BJ (cell line): ENCODE results near the gene SELE. TPM values are rescaled to one million over a fixed set of nuclear protein-coding genes. Genes with fewer than 3 reads are reported as not detected.

Experiments used
- CTCF ChIA-PET: fragments of 350-600 bp; formaldehyde crosslinking; extraction: SDS; loops from one replicate; lab custom pipeline; 2021; ENCODE audit warnings: antibody characterized with exemption, inconsistent platforms; lab: Yijun Ruan, JAX
- POLR2A ChIA-PET: fragments of 300-600 bp; sonication (Branson Sonifier 250); formaldehyde crosslinking; extraction: SDS; loops from one replicate; lab custom pipeline; 2021; ENCODE audit warnings: antibody characterized with exemption; lab: Charles Lee
- DNase-seq: peaks from one replicate; pipeline ENCODE4 v3.0.0-alpha.2; 2011; ENCODE audit warnings: low read depth
- H3K27me3 ChIP-seq: 2 replicates; pipeline ENCODE4 v1.6.0; 2011; ENCODE audit warnings: low read length; ENCODE audit not compliant: control insufficient read depth, insufficient read depth
- H3K36me3 ChIP-seq: 2 replicates; pipeline ENCODE4 v1.5.1; 2011; ENCODE audit warnings: low read length; ENCODE audit not compliant: control insufficient read depth, insufficient read depth
- H3K4me3 ChIP-seq: 2 replicates; pipeline ENCODE4 v1.5.1; 2011; ENCODE audit warnings: low read depth, mild to moderate bottlenecking, control low read depth, low read length
- CTCF ChIP-seq: IDR thresholded peaks from 2 replicates; pipeline ENCODE4 v1.5.1; 2011; ENCODE audit warnings: low read depth, mild to moderate bottlenecking, control low read depth, inconsistent platforms, low read length, moderate library complexity; ENCODE audit not compliant: insufficient read depth
- polyA minus RNA-seq: library from RNA; depleted of rRNA, polyadenylated mRNA; stranded (reverse); fragments of >200 nt; gene quantifications from 2 replicates; pipeline ENCODE4 v1.2.3, GENCODE V29; 2011; rRNA and poly(A)+ RNA removed
- polyA plus RNA-seq: library from polyadenylated mRNA; depleted of rRNA; stranded (reverse); fragments of >200 nt; gene quantifications from 2 replicates; pipeline ENCODE4 v1.2.3, GENCODE V29; 2011; rRNA removed

The SELE gene
- polyA plus RNA-seq = not detected in 2 replicates
- polyA minus RNA-seq = not detected in 2 replicates

- H3K4me3 ChIP-seq = no peak within 1 kb of the TSS
- DNase-seq = no peak
- POLR2A ChIA-PET = no interaction called here
- CTCF ChIA-PET = interaction anchor here (1.9 kb wide), 1 partner anchor 21 kb away, joined by 9 read pairs; no protein-coding TSS in a partner anchor
- no peaks in the 10 kb centered on the region; the same call in none of the 2 replicates for H3K27me3 ChIP-seq
- no peak for TF ChIP-seq CTCF
- H3K36me3 ChIP-seq = no peaks in the 10 kb centered on the region
Observed at GRCh38 chr1:169733924-169734323, at the start of gene SELE. Gene SELE, minus strand, starts transcription at chr1:169734079. Its CDS starts 467 bp downstream, at chr1:169733612.

- no peaks in the 10 kb centered on the region; the same call in 1 of the 2 replicates for H3K27me3 ChIP-seq
- H3K36me3 ChIP-seq = no peaks in the 10 kb centered on the region
- DNase-seq = no peak
- H3K4me3 ChIP-seq = no peak overlapping the region
- TF ChIP-seq CTCF = no peak
- ChIA-PET CTCF (no interaction called here), POLR2A (no interaction called here)
Observed at GRCh38 chr1:169782596-169782995, 48.7 kb upstream of the SELE start.

- no peak overlapping the region for H3K4me3 ChIP-seq
- no peak for TF ChIP-seq CTCF
- ChIA-PET POLR2A (no interaction called here), CTCF (no interaction called here)
- no peaks in the 10 kb centered on the region for H3K27me3 ChIP-seq
- H3K36me3 ChIP-seq = no peaks in the 10 kb centered on the region
- DNase-seq = no peak
Observed at GRCh38 chr1:169779970-169780369, 46.1 kb upstream of the SELE start.

- no peak for TF ChIP-seq CTCF
- CTCF ChIA-PET = no interaction called here
- DNase-seq = no peak
- Histone ChIP-seq H3K4me3 (no peak overlapping the region), H3K27me3 (no peaks in the 10 kb centered on the region), H3K36me3 (no peaks in the 10 kb centered on the region)
- POLR2A ChIA-PET = no interaction called here
Observed at GRCh38 chr1:169779150-169779549, 45.3 kb upstream of the SELE start.

- H3K4me3 ChIP-seq = no peak overlapping the region
- DNase-seq = no peak
- ChIA-PET POLR2A (no interaction called here), CTCF (interaction anchor here (0.8 to 1.0 kb wide), 2 partner anchors 10 to 17 kb away, joined by 3 read pairs; no protein-coding TSS in a partner anchor)
- no peaks in the 10 kb centered on the region for H3K27me3 ChIP-seq
- TF ChIP-seq CTCF = no peak
- H3K36me3 ChIP-seq = no peaks in the 10 kb centered on the region
Observed at GRCh38 chr1:169776440-169776839, 42.6 kb upstream of the SELE start.
